Ascending aorta (tissue), 2 donors: ENCODE data around the gene EEF1G. TPM values are rescaled to one million over a fixed set of nuclear protein-coding genes. Genes with fewer than 3 reads are reported as not detected.
"Not testable (repeated sequence)": the region's sequence is repeated elsewhere in the genome, so short reads cannot be mapped to it uniquely, and the experiment has no call there.

Experiments
- DNase-seq, 2 donors: peaks; one replicate each; pipeline ENCODE4 v3.0.0-alpha.2; 2019; ENCODE audit warnings: low spot score in 2 of 2
- H3K27ac ChIP-seq, 2 donors: fragments of 200-600 bp; sonication (generic); one replicate each; pipeline ENCODE4 v1.5.1; 2016 to 2017; ENCODE audit warnings: mild to moderate bottlenecking in 1 of 2
- H3K27me3 ChIP-seq: fragments of 200-600 bp; sonication (generic); one replicate; pipeline ENCODE4 v1.5.1; 2017
- H3K36me3 ChIP-seq, 2 donors: fragments of 200-600 bp; sonication (generic); one replicate each; pipeline ENCODE4 v1.5.1; 2016
- H3K4me1 ChIP-seq, 2 donors: fragments of 200-600 bp; sonication (generic); one replicate each; pipeline ENCODE4 v1.5.1; 2016 to 2017; ENCODE audit warnings: mild to moderate bottlenecking in 1 of 2
- H3K4me3 ChIP-seq, 2 donors: fragments of 200-600 bp; sonication (generic); one replicate each; pipeline ENCODE4 v1.5.1; 2016 to 2017; ENCODE audit warnings: mild to moderate bottlenecking in 1 of 2
- H3K9me3 ChIP-seq, 2 donors: fragments of 200-600 bp; sonication (generic); one replicate each; pipeline ENCODE4 v1.5.1; 2016
- CTCF ChIP-seq, 3 experiments: fragments of 200-600 bp in 2 of 3; fragments of 450-650 bp in 1 of 3; sonication (generic) in 2 of 3; IDR thresholded peaks; one replicate each; pipeline ENCODE4 v1.5.1; 2016 to 2019; ENCODE audit warnings: antibody characterized with exemption in 3 of 3, mild to moderate bottlenecking in 1 of 3, moderate library complexity in 1 of 3
- intact Hi-C: fragments of 100-400 bp; cut with DNase I; formaldehyde crosslinking; loops from one replicate; pipeline ENCODE4 v1.15.1; 2023
- total RNA-seq: library from RNA; depleted of rRNA; stranded (reverse); fragments of >200 nt; gene quantifications from one replicate; pipeline ENCODE4 v1.1.0, GENCODE V29; 2016

EEF1G gene
- 1,083 TPM for total RNA-seq

GRCh38 chr11:62573592-62574362 lies at the start of gene EEF1G:
TSS of gene EEF1G (minus strand) at chr11:62573891. CDS start at chr11:62573842, 49 bp downstream.
- H3K27me3 ChIP-seq: no peaks in the 10 kb centered on the region
- no peaks in the 10 kb centered on the region for H3K9me3 ChIP-seq
- H3K27ac ChIP-seq: peak within 1 kb of the TSS; percentile 89
- DNase-seq: peak; percentile 98 to 100
- TF ChIP-seq CTCF (IDR thresholded peaks at IDR 0.05): no peak
- H3K36me3 ChIP-seq: peaks cover 36 to 59% of the 10 kb centered on the region in 2 donors
- peak within 1 kb of the TSS; percentile 78 to 89 for H3K4me3 ChIP-seq
- intact Hi-C loops: loop anchor here (1.0 kb wide), 1 partner anchor 18 kb away; the partner anchor contains the start of gene TUT1
- peaks cover 10 to 15% of the 10 kb centered on the region in 2 donors for H3K4me1 ChIP-seq

GRCh38 chr11:62622476-62623089 lies 48.9 kb upstream of the EEF1G start:
- peaks cover 4 to 10% of the 10 kb centered on the region in 2 donors for H3K4me1 ChIP-seq
- DNase-seq: no peak
- peak overlapping the region; percentile 69 to 93 for H3K4me3 ChIP-seq
- peaks cover 24 to 32% of the 10 kb centered on the region in 2 donors for H3K36me3 ChIP-seq
- H3K27me3 ChIP-seq: no peaks in the 10 kb centered on the region
- peak overlapping the region; percentile 67 to 92 for H3K27ac ChIP-seq
- no peak for TF ChIP-seq CTCF (IDR thresholded peaks at IDR 0.05)
- intact Hi-C loops: loop anchor here (1.0 to 2.0 kb wide), 2 partner anchors 24 to 30 kb away; partner anchors contain the start of gene GANAB
- no peaks in the 10 kb centered on the region for H3K9me3 ChIP-seq

- Histone ChIP-seq H3K4me3 (peak within 1 kb of the TSS; percentile 69 to 93), H3K9me3 (no peaks in the 10 kb centered on the region), H3K27ac (peak within 1 kb of the TSS; percentile 67 to 92), H3K27me3 (no peaks in the 10 kb centered on the region), H3K4me1 (peaks cover 4 to 10% of the 10 kb centered on the region in 2 donors), H3K36me3 (peaks cover 19 to 31% of the 10 kb centered on the region in 2 donors)
- peak in 1 of 3 experiments; percentile 1 for TF ChIP-seq CTCF (IDR thresholded peaks at IDR 0.05)
- DNase-seq: peak; percentile 92 to 99
- intact Hi-C loops: loop anchor here (1.0 to 2.0 kb wide), 5 partner anchors 9 to 105 kb away; partner anchors contain the start of genes GANAB, HNRNPUL2 and ROM1
Observed at GRCh38 chr11:62621567-62622470, 48.1 kb upstream of the EEF1G start, which contains the start of gene B3GAT3. TSS of gene B3GAT3 (minus strand) at chr11:62621986. CDS start at chr11:62621947, 39 bp downstream.

GRCh38 chr11:62621027-62621566 lies 47.4 kb upstream of the EEF1G start:
- H3K9me3 ChIP-seq: no peaks in the 10 kb centered on the region
- peaks cover 19 to 31% of the 10 kb centered on the region in 2 donors for H3K36me3 ChIP-seq
- TF ChIP-seq CTCF (IDR thresholded peaks at IDR 0.05): no peak
- H3K4me1 ChIP-seq: peaks cover 4 to 10% of the 10 kb centered on the region in 2 donors
- DNase-seq: no peak
- no peaks in the 10 kb centered on the region for H3K27me3 ChIP-seq
- peak overlapping the region; percentile 67 to 92 for H3K27ac ChIP-seq
- intact Hi-C loops: loop anchor here (1.0 to 2.0 kb wide), 3 partner anchors 8 to 106 kb away; partner anchors contain the start of genes HNRNPUL2 and ROM1
- H3K4me3 ChIP-seq: peak overlapping the region; percentile 69 to 93

- H3K36me3 ChIP-seq: peaks cover 14 to 25% of the 10 kb centered on the region in 2 donors
- H3K4me1 ChIP-seq: peaks cover 4 to 15% of the 10 kb centered on the region in 2 donors
- H3K27ac ChIP-seq, H3K9me3 ChIP-seq, H3K27me3 ChIP-seq, DNase-seq, H3K4me3 ChIP-seq, intact Hi-C loops: not testable (repeated sequence)
Observed at GRCh38 chr11:62616957-62617356, 43.3 kb upstream of the EEF1G start.
